ENCODE results near the gene ZNF593.
A peak's percentile ranks its signal among the peaks of the same experiment; 100 is the strongest.

ZNF593 gene

GRCh38 chr1:26153966-26154532 lies 15.7 kb upstream of the ZNF593 start:
- DNase-seq, result peak; percentile 47 to 65

DNA sequence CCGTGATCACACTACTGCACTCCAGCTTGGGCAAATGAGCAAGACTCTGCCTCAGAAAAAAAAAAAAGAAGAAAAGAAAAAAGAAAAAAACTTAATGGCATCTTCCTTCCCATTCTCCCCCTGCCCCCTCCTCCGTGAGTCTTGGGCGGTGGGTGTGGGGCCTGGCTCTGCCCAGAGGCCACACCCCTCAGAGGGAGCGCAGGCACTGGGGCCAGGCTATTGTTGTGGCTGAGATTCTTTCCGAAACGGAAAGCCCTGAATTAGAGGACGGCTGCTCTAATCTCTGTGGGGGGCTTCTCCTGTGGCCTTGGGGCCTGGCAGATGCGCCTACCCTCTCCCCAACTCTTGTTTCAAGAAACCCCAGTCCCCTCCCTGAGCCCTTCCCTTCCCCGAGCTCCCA lies 15.0 kb upstream of the ZNF593 start:
- no peak for DNase-seq

DNA sequence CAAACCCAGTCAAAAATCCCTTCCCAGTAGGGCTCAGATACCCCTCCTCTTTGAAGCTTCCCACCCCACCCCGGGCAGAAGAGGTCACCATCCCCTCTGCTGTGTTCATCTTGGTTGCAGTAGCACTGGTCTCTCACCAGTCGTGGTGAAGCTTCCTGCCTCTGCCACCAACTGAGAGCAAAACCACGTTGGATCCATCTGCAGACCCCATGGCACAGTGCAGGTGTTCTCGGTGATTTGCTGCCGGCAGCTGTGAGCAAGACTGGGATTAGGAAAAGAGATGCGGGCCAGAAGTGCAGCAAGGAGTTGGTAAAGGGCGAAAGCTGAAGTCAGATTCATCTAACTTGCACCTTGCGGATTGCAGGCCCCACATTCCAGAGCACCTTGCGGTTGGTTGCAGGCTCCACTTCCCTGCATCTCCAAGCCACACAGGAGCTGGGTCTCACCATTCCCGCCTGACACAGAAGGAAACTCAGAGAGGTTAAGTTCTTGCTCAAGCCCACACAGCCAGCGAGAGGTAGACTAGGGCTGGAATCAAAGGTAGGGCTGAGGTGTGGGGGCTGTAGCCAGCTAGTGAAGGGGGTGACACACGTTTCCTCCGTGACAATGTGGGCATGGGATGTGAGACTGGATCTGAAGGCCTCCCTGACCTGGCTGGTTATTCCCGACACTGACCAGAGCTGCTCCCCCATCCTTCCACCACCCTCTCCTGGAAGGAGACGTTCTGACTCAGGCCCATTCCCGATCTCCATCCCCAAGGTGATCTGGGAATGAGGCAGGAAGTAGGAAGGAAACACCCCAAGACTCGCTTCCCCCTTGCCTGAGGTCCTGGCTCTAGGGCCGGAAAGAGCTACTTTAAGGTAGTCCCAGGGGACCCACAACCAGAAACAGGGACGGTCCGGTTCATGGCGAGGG lies 14.1 kb upstream of the ZNF593 start:
- DNase-seq, result no peak

GRCh38 chr1:26156285-26157038 lies 13.2 kb upstream of the ZNF593 start:
- DNase-seq, result no peak

GRCh38 chr1:26158271-26158907 lies 11.3 kb upstream of the ZNF593 start:
- no peak for DNase-seq

DNA sequence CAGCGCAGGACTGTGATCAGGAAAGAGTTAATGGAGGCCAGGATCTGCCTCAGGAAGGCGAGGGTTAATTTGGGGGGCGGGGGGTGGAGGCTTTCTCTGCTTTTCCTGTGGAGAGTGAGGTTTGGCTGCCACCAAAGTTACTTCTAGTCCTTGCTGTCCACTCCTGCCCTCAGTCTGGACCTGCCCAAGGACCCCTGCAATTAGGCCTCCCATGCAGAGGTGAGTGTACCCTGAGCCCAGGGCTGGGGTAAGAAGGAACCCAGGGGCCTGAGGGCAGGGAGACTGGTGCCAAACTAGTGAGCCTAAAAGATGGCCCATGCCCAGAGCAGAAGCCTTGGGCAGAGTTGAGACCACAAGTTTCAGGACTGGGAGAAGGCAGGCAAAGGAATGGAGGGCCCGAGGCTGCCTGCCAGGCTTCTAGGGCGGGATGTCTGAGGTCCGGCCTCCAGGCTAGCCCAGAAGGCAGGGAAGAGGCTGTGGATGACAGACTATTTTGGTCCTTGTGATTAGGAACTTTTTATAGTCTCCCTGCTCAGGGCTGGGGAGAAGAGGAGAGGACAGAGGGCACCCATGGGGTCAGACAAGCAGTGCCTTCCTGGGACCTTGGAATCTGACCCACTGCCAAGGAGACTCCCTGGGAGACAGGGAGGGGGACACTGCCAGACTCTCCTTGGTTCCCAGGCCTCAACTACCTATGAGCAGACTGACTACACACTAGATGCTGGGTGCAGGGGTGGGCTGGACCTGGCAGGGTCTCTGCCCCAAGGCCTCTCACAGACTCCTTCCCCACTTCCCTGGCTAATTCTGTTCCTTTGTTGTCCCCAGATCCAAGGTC lies 10.6 kb upstream of the ZNF593 start, which contains the start of gene FAM110D:
Gene FAM110D (plus strand): TSS at position 172 of the 835 bp plus-strand sequence. CDS start 2,213 bp downstream, outside the sequence.
- no peak for DNase-seq

GRCh38 chr1:26159743-26160039 lies 10.0 kb upstream of the ZNF593 start:
- no peak for DNase-seq

DNA sequence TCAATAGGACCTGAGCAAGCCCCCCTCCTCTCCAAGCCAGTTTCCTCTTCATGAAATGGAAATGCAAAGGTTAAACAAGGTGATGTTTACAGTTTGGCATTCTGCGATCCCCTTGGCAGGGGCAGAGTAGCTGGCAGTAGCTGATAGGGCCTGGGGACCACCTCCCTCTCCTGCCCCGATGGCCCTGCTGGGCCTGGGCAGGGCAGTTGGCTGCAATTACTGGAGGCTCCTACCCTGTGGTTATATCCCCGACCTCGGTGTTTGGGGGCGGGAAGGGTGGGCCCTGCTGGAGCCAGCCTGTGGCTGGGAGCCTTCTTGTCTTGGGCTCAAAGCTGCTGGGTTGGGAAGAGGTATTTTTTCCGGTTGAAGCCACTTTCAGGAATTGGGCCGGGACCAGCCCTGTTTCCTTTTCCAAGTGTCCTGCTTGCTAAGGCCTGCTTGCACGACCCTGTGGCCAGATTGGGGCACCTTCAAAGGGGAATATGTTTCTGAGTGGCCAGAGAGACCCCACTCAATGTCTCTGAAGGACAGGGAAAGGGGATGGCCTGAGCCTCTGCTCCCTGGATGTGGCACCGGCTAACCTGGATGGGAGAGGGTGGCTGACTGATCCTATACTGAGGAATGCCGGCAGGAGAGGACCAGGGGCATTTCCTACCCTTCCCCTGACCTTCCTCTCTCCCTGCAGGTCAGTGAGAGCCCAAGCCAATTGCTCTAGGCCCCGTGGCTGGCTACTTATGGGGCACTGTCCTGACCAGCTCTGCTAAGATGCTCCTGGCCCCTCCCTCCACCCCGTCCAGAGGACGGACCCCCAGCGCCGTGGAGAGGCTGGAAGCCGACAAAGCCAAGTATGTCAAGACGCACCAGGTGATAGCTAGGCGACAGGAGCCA lies 8.9 kb upstream of the ZNF593 start:
- DNase-seq, result no peak

DNA sequence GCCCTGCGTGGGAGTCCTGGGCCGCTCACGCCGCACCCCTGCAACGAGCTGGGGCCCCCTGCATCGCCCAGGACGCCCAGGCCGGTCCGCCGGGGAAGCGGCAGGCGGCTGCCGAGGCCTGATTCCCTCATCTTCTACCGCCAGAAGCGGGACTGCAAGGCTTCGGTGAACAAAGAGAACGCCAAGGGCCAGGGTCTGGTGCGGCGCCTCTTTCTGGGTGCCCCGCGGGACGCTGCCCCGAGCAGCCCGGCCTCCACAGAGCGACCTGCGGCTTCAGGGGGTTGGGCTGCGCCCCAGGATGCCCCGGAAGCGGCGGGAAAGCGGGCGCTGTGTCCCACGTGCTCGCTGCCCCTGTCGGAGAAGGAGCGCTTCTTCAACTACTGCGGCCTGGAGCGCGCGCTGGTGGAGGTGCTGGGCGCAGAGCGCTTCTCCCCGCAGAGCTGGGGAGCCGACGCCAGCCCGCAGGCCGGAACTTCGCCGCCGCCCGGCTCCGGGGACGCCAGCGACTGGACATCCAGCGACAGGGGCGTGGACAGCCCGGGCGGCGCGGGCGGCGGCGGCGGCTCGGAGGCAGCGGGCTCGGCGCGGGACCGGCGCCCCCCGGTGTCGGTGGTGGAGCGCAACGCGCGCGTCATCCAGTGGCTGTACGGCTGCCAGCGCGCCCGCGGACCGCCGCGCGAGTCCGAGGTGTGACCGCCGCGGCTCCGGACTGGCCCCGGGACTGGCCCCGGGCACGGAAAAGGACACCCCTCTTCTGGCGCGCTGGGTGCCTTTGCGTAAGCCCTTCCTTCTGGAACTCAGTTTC lies 8.1 kb upstream of the ZNF593 start:
- DNase-seq, result peak; percentile 20 to 43

- DNase-seq, result no peak
Measured at GRCh38 chr1:26162220-26162709, 7.4 kb upstream of the ZNF593 start.

DNA sequence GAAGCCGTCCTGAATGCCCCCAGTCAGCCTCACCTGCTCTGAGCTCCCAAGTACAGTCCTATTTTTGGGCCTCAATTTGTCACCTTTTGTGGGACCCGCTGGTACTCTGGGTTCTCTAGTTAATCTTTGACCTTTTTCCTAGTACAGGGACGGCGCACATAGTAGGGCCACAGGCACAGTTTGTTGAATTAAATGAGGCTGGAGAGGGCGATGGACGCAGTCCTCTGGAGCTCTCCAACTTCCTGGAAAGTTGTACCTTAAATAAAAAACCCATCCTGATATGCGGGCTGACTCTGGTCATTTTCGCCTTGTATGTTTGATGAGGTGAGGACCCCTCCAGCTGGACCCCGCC lies 6.0 kb upstream of the ZNF593 start:
- DNase-seq, result no peak

- peak in 1 of 2 donors; percentile 52 for DNase-seq
Measured at GRCh38 chr1:26164036-26164860, 5.5 kb upstream of the ZNF593 start.

DNA sequence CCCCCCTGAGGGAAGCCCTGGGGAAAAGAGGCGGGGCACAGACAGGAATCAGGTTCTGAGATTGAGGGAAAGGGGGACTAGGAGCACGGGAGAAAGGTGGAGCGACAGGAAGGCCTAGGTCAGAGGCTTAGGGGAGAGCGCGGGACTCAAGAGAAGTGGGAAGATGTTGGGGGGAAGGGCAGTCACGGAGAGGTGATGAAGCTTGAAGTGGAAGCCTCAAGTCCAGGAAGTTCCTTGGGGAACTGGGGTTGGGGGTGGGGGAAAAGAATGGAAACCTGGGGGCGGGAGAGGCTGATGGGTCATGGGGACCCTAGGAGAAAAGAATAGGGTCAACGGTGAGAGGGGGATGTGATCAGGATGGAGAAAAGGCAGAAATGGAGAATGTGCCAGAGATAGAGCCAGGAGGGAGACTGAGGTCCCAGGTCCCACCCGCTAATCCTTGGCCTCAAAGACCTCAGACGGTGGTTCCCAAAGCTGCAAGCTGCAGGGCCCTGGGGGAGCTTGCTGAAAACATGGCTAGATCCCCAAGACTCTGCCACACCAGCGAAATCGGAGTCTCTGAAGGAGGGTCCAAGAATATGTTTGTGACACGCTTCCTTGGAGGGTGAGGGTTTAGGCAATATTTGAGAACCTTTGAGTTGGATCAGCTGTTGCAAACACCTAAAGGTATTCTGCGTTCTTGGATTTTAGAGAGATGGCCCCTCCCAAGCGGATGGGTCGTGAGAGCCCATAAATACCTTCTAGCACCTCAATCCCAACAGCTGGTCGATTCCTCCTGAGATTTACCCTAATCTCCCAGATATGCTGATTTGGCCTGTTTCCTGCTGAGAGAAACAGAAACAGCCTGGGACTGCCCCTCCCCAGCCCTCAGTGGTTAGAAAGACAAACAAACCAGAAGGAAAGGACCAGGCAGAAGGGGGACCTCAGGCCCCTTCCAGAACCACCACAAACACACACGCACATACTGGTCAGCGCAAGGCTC lies 4.6 kb upstream of the ZNF593 start:
- DNase-seq, result peak in 1 of 2 donors; percentile 24

GRCh38 chr1:26166719-26167281 lies 2.9 kb upstream of the ZNF593 start:
- no peak for DNase-seq

DNA sequence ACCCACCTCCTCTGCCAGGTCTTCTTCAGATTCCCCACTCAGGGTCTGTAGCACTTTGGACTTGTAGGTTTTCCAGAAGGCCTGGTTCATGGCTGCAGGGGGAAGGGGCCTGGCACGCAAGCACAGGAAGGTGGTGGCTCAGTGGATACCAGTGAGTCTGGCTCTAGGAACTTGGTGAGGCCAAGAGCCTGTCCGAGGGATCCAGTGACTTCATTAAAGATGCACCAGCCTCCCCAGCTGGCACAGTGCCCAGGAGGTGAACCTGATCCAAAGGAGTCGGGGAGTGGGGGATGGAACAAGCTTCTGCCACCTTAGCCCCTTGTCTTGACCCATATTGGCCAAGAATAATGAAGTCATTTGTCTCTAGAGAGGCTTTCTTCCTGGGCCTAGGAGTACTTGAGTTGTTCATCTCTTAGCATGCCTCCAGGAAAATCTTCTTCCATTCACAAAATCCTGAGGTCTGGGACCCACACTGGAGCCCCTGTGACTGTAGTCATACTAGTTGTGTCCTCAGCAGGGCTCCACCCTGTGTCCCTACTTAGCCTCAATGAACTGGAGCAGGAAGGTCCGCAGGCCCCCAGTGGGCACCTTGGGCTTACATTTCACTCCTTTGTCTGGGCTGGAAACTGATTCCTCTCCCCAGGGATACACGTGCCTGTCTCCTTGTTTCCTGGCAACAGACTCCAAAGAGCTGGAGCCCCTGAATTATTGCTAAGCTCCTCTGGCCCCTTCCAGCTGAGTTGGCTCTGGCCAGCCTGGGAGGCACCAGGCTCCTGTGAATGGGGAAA lies 1.1 kb upstream of the ZNF593 start, which contains the start of gene C1orf232:
Gene C1orf232 (minus strand): TSS at position 554 of the 788 bp plus-strand sequence. CDS start 464 bp downstream, at position 90.
- DNase-seq, result no peak

- DNase-seq, result no peak
Measured at GRCh38 chr1:26169198-26169554, 532 bp upstream of the ZNF593 start.

GRCh38 chr1:26170472-26170821 lies 739 bp downstream of the ZNF593 start:
- DNase-seq, result no peak
